CD14-positive monocyte (primary cell): Measurements from ENCODE around the gene TMX4. TPM values are rescaled to one million over a fixed set of nuclear protein-coding genes. Genes with fewer than 3 reads are reported as not detected.
"Not testable (repeated sequence)": the region's sequence is repeated elsewhere in the genome, so short reads cannot be mapped to it uniquely, and the experiment has no call there.

ENCODE experiments used
- DNase-seq, 3 donors: peaks; one replicate each; pipeline ENCODE4 v3.0.0-alpha.2; 2011 to 2022
- H2AFZ ChIP-seq: 2 replicates; pipeline ENCODE4 v1.6.0; 2012; ENCODE audit warnings: mild to moderate bottlenecking, low read depth, low read length, inconsistent platforms; ENCODE audit not compliant: insufficient read depth, poor library complexity, severe bottlenecking
- H3K27ac ChIP-seq, 2 donors: 1 replicate in 1 of 2; 2 replicates in 1 of 2; pipeline ENCODE4 v1.5.1; 2012 to 2013; ENCODE audit warnings: low read length in 2 of 2, control low read depth in 1 of 2, inconsistent platforms in 1 of 2, low read depth in 1 of 2, mild to moderate bottlenecking in 1 of 2
- H3K27me3 ChIP-seq, 2 donors: one replicate each; pipeline versions ENCODE4 v1.6.0 to v1.6.1; 2011 to 2013; ENCODE audit warnings: low read length in 2 of 2; ENCODE audit not compliant: control insufficient read depth in 2 of 2, insufficient read depth in 2 of 2
- H3K36me3 ChIP-seq, 2 donors: replicated peaks in 1 of 2; 1 replicate in 1 of 2; 2 replicates in 1 of 2; pipeline versions ENCODE4 v1.5.1 to v1.6.1; 2012 to 2013; ENCODE audit warnings: low read length in 2 of 2, control low read depth in 1 of 2, inconsistent platforms in 1 of 2, mild to moderate bottlenecking in 1 of 2; ENCODE audit not compliant: insufficient read depth in 2 of 2, control insufficient read depth in 1 of 2
- H3K4me1 ChIP-seq, 2 donors: 1 replicate in 1 of 2; 2 replicates in 1 of 2; pipeline versions ENCODE4 v1.5.1 to v1.6.1; 2012 to 2013; ENCODE audit warnings: low read length in 2 of 2, control low read depth in 1 of 2, inconsistent platforms in 1 of 2, mild to moderate bottlenecking in 1 of 2, moderate library complexity in 1 of 2; ENCODE audit not compliant: insufficient read depth in 2 of 2, control insufficient read depth in 1 of 2
- H3K4me2 ChIP-seq: replicated peaks from 2 replicates; pipeline ENCODE3; 2012; ENCODE audit warnings: low read length, moderate library complexity, mild to moderate bottlenecking; ENCODE audit not compliant: poor library complexity, severe bottlenecking; ENCODE audit errors: extremely low read depth
- H3K4me3 ChIP-seq, 3 experiments: fragments of 200-600 bp in 1 of 3; sonication (generic) in 1 of 3; replicated peaks in 1 of 3; 1 replicate in 2 of 3; 2 replicates in 1 of 3; pipeline ENCODE4 v1.5.1; 2011 to 2013; ENCODE audit warnings: low read length in 3 of 3, mild to moderate bottlenecking in 3 of 3, control low read depth in 2 of 3, low read depth in 2 of 3, inconsistent platforms in 1 of 3, moderate library complexity in 1 of 3
- H3K79me2 ChIP-seq: 2 replicates; pipeline ENCODE4 v1.6.0; 2012; ENCODE audit warnings: mild to moderate bottlenecking, control low read depth, inconsistent platforms, low read length, moderate library complexity; ENCODE audit not compliant: insufficient read depth
- H3K9ac ChIP-seq: 2 replicates; pipeline ENCODE4 v1.6.0; 2017; ENCODE audit warnings: low read length, mild to moderate bottlenecking; ENCODE audit not compliant: insufficient read depth, poor library complexity, severe bottlenecking
- H3K9me3 ChIP-seq, 2 donors: replicated peaks in 1 of 2; 1 replicate in 1 of 2; 2 replicates in 1 of 2; pipeline versions ENCODE4 v1.5.1 to v1.6.1; 2012 to 2013; ENCODE audit warnings: low read length in 2 of 2, control low read depth in 1 of 2; ENCODE audit not compliant: control insufficient read depth in 1 of 2, insufficient read depth in 1 of 2
- H4K20me1 ChIP-seq: 2 replicates; pipeline ENCODE4 v1.6.0; 2012; ENCODE audit warnings: mild to moderate bottlenecking, low read length, control low read depth, moderate library complexity; ENCODE audit not compliant: insufficient read depth
- H3K27ac Mint-ChIP-seq, 7 donors: one replicate each; pipeline ENCODE4 v1.8.0; 2020; ENCODE audit warnings: mild to moderate bottlenecking in 7 of 7, mixed read lengths in 7 of 7, moderate library complexity in 6 of 7, inconsistent platforms in 2 of 7
- H3K27me3 Mint-ChIP-seq, 3 donors: one replicate each; pipeline ENCODE4 v1.8.0; 2021 to 2022; ENCODE audit warnings: low read depth in 3 of 3, mild to moderate bottlenecking in 3 of 3, mixed read lengths in 3 of 3, moderate library complexity in 3 of 3, inconsistent platforms in 1 of 3
- H3K36me3 Mint-ChIP-seq, 2 donors: one replicate each; pipeline ENCODE4 v1.8.0; 2020; ENCODE audit warnings: mixed read lengths in 2 of 2, inconsistent platforms in 1 of 2, mild to moderate bottlenecking in 1 of 2
- H3K4me1 Mint-ChIP-seq: one replicate; pipeline ENCODE4 v1.8.0; 2020; ENCODE audit warnings: mild to moderate bottlenecking, mixed read lengths
- H3K4me3 Mint-ChIP-seq, 2 donors: one replicate each; pipeline ENCODE4 v1.8.0; 2020; ENCODE audit warnings: mild to moderate bottlenecking in 2 of 2, mixed read lengths in 2 of 2, moderate library complexity in 1 of 2
- H3K9me3 Mint-ChIP-seq, 7 donors: one replicate each; pipeline ENCODE4 v1.8.0; 2020 to 2022; ENCODE audit warnings: mixed read lengths in 7 of 7, mild to moderate bottlenecking in 6 of 7, moderate library complexity in 6 of 7, inconsistent platforms in 2 of 7
- WGBS: methylation state at CpG from one replicate; pipeline ENCODE4 v1.1.5; 2013; ENCODE audit warnings: missing lambda C conversion rate; ENCODE audit not compliant: insufficient coverage; 5-methylcytosine and 5-hydroxymethylcytosine counted together
- intact Hi-C, 2 donors: fragments of 100-400 bp; cut with micrococcal nuclease; formaldehyde crosslinking; loops; one replicate each; pipeline versions ENCODE4 v1.15.0 to v1.15.1; 2023
- polyA plus RNA-seq, 3 donors: library from polyadenylated mRNA; depleted of rRNA in 1 of 3; unstranded in 2 of 3; stranded (reverse) in 1 of 3; fragments of 300-500 nt in 2 of 3; fragments of >200 nt in 1 of 3; fragmentation: Illumina TruSeq in 2 of 3; gene quantifications; 1 replicate in 2 of 3; 2 replicates in 1 of 3; pipeline ENCODE4 v1.2.3, GENCODE V29; 2012 to 2021
- TF ChIP-seq, protein P1 (sequence below): fragments of 200-600 bp; IDR thresholded peaks from one replicate; pipeline ENCODE4 v1.8.0; 2022; ENCODE audit warnings: antibody characterized with exemption, mild to moderate bottlenecking

Gene TMX4
- polyA plus RNA-seq, 3 donors, result 12.1 to 67.9 (median 55.2) TPM

DNA sequence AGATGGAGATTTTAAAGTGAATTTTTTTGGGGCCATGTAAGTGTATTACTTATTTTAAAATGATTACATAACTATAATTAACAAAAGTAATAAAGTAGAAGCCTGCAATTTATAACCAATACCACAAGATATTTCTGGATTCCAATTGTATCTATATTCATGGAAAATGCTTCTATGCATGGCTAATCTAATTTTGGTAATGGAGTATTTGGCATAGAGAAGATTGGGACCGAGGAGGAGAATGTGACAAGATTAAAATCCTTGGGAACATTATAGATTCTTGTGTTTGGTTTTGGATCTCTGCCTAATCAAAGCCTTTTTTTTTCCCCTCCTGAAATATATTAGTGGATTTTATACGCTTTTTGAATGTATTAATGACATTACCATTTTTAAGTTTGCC lies 12.9 kb upstream of the TMX4 start:
- no peak overlapping the region for H3K27ac Mint-ChIP-seq
- Histone ChIP-seq H3K9ac (no peak overlapping the region), H2AFZ (no peak overlapping the region), H3K4me3 (no peak overlapping the region), H3K4me1 (no peaks in the 10 kb centered on the region), H3K27me3 (no peaks in the 10 kb centered on the region), H3K79me2 (no peaks in the 10 kb centered on the region), H3K9me3 (no peaks in the 10 kb centered on the region), H4K20me1 (no peaks in the 10 kb centered on the region), H3K27ac (no peak overlapping the region), H3K36me3 (no peaks in the 10 kb centered on the region), H3K4me2 (no peak overlapping the region)
- no peak for DNase-seq
- no peak overlapping the region for H3K4me3 Mint-ChIP-seq
- H3K36me3 Mint-ChIP-seq, result no peaks in the 10 kb centered on the region
- WGBS, result no CpG with 5 or more reads among the region's 2 CpGs
- TF ChIP-seq, protein P1, sequence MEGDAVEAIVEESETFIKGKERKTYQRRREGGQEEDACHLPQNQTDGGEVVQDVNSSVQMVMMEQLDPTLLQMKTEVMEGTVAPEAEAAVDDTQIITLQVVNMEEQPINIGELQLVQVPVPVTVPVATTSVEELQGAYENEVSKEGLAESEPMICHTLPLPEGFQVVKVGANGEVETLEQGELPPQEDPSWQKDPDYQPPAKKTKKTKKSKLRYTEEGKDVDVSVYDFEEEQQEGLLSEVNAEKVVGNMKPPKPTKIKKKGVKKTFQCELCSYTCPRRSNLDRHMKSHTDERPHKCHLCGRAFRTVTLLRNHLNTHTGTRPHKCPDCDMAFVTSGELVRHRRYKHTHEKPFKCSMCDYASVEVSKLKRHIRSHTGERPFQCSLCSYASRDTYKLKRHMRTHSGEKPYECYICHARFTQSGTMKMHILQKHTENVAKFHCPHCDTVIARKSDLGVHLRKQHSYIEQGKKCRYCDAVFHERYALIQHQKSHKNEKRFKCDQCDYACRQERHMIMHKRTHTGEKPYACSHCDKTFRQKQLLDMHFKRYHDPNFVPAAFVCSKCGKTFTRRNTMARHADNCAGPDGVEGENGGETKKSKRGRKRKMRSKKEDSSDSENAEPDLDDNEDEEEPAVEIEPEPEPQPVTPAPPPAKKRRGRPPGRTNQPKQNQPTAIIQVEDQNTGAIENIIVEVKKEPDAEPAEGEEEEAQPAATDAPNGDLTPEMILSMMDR, result no peak
- intact Hi-C loops, result no loop called here
- no peaks in the 10 kb centered on the region for H3K9me3 Mint-ChIP-seq
- H3K4me1 Mint-ChIP-seq, result peaks cover 3% of the 10 kb centered on the region
- peaks cover 0 to 1% (median 0%) of the 10 kb centered on the region in 3 donors for H3K27me3 Mint-ChIP-seq

DNA sequence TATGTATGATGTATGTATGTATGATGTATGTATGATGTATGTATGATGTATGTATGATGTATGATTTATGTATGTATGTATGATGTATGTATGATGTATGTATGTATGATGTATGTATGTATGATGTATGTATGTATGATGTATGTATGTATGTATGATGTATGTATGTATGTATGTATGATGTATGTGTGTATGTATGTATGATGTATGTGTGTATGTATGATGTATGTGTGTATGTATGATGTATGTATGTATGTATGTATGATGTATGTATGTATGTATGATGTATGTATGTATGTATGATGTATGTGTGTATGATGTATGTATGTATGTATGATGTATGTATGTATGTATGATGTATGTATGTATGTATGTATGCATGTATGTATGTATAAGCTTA lies 12.0 kb upstream of the TMX4 start:
- H3K9me3 ChIP-seq, H3K4me2 ChIP-seq, H3K36me3 ChIP-seq, H3K4me3 Mint-ChIP-seq, H3K27ac ChIP-seq, H3K9me3 Mint-ChIP-seq, H3K27me3 ChIP-seq, H4K20me1 ChIP-seq, H3K9ac ChIP-seq, H2AFZ ChIP-seq, H3K4me3 ChIP-seq, H3K4me1 ChIP-seq, H3K27me3 Mint-ChIP-seq, DNase-seq, H3K79me2 ChIP-seq, H3K36me3 Mint-ChIP-seq, H3K4me1 Mint-ChIP-seq, intact Hi-C loops: not testable (repeated sequence)
- peak overlapping the region in 1 of 7 donors; percentile 36 for H3K27ac Mint-ChIP-seq
